ENCODE data around the gene KCNK10.

- no peak for TF ChIP-seq POLR2A (IDR thresholded peaks at IDR 0.05)
- TF ChIP-seq CTCF (IDR thresholded peaks at IDR 0.05 in 8 of 11, conservative IDR thresholded peaks at IDR 0.05 in 3 of 11), result no peak
These were observed 97.3 kb downstream of the KCNK10 start for GRCh38 chr14:88225721-88226120.
